ENCODE results near the gene ZBTB45. TPM values are rescaled to one million over a fixed set of nuclear protein-coding genes. Genes with fewer than 3 reads are reported as not detected.
"Not testable (repeated sequence)": the region's sequence is repeated elsewhere in the genome, so short reads cannot be mapped to it uniquely, and the experiment has no call there.

The ZBTB45 gene
- total RNA-seq, 2 experiments from 2014 or later: 15.8 to 17.4 TPM

DNA sequence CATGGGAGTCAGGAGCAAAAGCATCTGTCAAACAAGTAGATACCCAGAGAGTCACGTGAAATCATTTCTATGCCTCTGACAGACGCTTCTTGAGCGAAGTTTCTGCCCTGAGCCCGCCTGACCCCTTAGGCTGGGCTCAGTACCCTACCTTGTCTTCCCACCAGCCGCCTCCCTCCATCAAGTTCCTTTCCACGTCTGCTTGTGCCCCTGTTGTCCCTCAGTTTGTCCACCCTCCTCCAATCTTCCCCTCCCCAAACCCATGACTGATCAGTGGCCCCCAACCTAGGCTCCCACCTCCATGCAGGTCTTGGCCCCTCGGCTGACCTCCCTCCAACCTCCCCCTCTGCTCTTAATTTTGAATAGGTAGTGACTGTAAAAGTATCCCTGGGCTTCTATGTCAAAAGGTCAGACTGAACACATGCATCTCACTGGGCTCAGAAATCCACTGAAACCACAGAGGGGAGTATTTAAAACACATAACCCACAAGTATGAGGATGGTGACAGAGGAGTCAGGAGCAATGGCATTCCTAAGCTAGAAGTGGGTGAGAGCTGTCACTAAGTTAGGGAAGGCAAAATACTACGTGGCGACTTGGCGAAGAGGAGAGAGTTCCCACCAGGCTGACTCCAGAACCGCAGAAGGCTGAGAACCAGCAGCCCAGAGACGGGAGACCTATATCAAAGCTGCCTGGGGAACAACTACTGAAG is 45.2 kb downstream of the ZBTB45 start:
- ChIA-PET CTCF (interaction anchor here (1.2 to 2.1 kb wide), 2 partner anchors 15 to 45 kb away, joined by 3 to 7 read pairs; partner anchors contain the start of gene ZBTB45), POLR2A (interaction anchor here (1.1 kb wide), 1 partner anchor 14 kb away, joined by 4 read pairs; no protein-coding TSS in a partner anchor)
- Mint-ChIP-seq H3K36me3 (ENCODE audit: low read depth) (peaks cover 30% of the 10 kb centered on the region), H3K27ac (peak overlapping the region; percentile 99), H3K9me3 (no peaks in the 10 kb centered on the region), H3K27me3 (no peaks in the 10 kb centered on the region), H3K4me3 (peak overlapping the region; percentile 95), H3K4me1 (peaks cover 32% of the 10 kb centered on the region)
- no peak for DNase-seq

GRCh38 chr19:58473775-58474174 is 45.8 kb downstream of the ZBTB45 start:
- no peak for DNase-seq
- ChIA-PET CTCF (interaction anchor here (1.2 kb wide), 1 partner anchor 46 kb away, joined by 3 read pairs; the partner anchor contains the start of gene ZBTB45), POLR2A (no interaction called here)
- H3K36me3 Mint-ChIP-seq (ENCODE audit: low read depth): peaks cover 30% of the 10 kb centered on the region
- H3K27ac Mint-ChIP-seq: peak overlapping the region; percentile 11
- no peaks in the 10 kb centered on the region for H3K9me3 Mint-ChIP-seq
- no peaks in the 10 kb centered on the region for H3K27me3 Mint-ChIP-seq
- H3K4me1 Mint-ChIP-seq: peaks cover 34% of the 10 kb centered on the region
- H3K4me3 Mint-ChIP-seq: peak overlapping the region; percentile 95

DNA sequence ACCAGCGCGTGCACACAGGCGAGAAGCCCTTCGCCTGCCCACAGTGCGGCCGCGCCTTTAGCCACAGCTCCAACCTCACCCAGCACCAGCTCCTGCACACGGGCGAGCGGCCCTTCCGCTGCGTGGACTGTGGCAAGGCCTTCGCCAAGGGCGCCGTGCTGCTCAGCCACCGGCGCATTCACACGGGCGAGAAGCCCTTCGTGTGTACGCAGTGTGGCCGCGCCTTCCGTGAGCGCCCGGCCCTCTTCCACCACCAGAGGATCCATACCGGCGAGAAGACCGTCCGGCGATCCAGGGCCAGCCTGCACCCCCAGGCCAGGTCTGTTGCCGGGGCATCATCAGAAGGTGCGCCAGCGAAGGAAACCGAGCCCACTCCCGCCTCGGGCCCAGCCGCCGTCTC is 47.9 kb downstream of the ZBTB45 start:
- Mint-ChIP-seq H3K27ac (no peak overlapping the region), H3K9me3 (no peaks in the 10 kb centered on the region), H3K4me3 (no peak overlapping the region), H3K36me3 (ENCODE audit: low read depth) (peaks cover 27% of the 10 kb centered on the region), H3K4me1 (peaks cover 42% of the 10 kb centered on the region), H3K27me3 (no peaks in the 10 kb centered on the region)
- DNase-seq: no peak
- ChIA-PET CTCF (no interaction called here), POLR2A (no interaction called here)

- CTCF ChIA-PET, H3K4me3 Mint-ChIP-seq, H3K9me3 Mint-ChIP-seq, DNase-seq, H3K27me3 Mint-ChIP-seq, H3K27ac Mint-ChIP-seq, POLR2A ChIA-PET: not testable (repeated sequence)
- Mint-ChIP-seq H3K4me1 (peaks cover 42% of the 10 kb centered on the region), H3K36me3 (ENCODE audit: low read depth) (peaks cover 27% of the 10 kb centered on the region)
Measured at GRCh38 chr19:58470837-58471543, 48.6 kb downstream of the ZBTB45 start.

- Mint-ChIP-seq H3K27me3 (peaks cover 4% of the 10 kb centered on the region), H3K27ac (no peak overlapping the region), H3K4me3 (no peak overlapping the region), H3K4me1 (peaks cover 29% of the 10 kb centered on the region), H3K36me3 (ENCODE audit: low read depth) (peaks cover 27% of the 10 kb centered on the region), H3K9me3 (no peaks in the 10 kb centered on the region)
- CTCF ChIA-PET: interaction anchor here (0.7 to 1.0 kb wide), 2 partner anchors 45 to 50 kb away, joined by 3 read pairs; partner anchors contain the start of gene ZBTB45
- POLR2A ChIA-PET: interaction anchor here (0.9 kb wide), 1 partner anchor 16 kb away, joined by 3 read pairs; no protein-coding TSS in a partner anchor
- DNase-seq: no peak
Measured at GRCh38 chr19:58469241-58470013, 50.2 kb downstream of the ZBTB45 start.

DNA sequence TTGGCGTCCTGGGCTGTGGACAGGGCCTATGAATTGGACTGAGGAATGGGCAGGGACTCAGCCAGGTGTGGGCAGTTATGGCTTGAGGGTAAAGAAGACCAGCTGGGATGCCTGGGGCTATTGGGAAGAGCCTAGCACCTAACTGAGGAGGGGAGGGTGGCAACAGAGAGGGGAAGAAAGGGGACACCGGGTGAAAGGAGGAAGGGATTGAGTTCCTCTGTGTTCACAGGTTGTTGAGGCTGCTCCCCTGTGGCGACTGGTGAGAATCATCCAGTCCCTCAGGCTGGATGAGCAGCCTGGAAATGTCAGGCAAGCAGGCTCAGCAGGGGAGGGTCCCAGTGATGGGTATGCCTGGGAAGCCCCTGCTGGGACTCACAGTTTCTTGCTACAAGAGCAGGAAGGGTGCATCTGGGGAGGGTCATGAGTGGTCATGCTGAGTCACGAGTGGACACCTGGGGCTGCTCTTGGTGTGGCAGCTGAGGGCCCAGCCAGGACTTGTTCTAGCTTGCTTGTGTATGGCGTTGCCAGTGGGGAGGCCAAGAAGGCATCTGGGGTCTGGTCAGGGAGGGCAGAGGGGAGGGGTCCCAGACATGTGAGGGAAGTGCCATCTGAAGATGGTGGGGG is 51.3 kb downstream of the ZBTB45 start:
- ChIA-PET POLR2A (interaction anchor here (0.9 kb wide), 1 partner anchor 8 kb away, joined by 3 read pairs; the partner anchor contains the start of gene ZNF446), CTCF (no interaction called here)
- H3K36me3 Mint-ChIP-seq (ENCODE audit: low read depth): peaks cover 23% of the 10 kb centered on the region
- H3K27me3 Mint-ChIP-seq: peaks cover 4% of the 10 kb centered on the region
- no peaks in the 10 kb centered on the region for H3K9me3 Mint-ChIP-seq
- peak overlapping the region; percentile 80 for H3K4me3 Mint-ChIP-seq
- H3K27ac Mint-ChIP-seq: peak overlapping the region; percentile 32
- DNase-seq: no peak
- H3K4me1 Mint-ChIP-seq: peaks cover 22% of the 10 kb centered on the region

DNA sequence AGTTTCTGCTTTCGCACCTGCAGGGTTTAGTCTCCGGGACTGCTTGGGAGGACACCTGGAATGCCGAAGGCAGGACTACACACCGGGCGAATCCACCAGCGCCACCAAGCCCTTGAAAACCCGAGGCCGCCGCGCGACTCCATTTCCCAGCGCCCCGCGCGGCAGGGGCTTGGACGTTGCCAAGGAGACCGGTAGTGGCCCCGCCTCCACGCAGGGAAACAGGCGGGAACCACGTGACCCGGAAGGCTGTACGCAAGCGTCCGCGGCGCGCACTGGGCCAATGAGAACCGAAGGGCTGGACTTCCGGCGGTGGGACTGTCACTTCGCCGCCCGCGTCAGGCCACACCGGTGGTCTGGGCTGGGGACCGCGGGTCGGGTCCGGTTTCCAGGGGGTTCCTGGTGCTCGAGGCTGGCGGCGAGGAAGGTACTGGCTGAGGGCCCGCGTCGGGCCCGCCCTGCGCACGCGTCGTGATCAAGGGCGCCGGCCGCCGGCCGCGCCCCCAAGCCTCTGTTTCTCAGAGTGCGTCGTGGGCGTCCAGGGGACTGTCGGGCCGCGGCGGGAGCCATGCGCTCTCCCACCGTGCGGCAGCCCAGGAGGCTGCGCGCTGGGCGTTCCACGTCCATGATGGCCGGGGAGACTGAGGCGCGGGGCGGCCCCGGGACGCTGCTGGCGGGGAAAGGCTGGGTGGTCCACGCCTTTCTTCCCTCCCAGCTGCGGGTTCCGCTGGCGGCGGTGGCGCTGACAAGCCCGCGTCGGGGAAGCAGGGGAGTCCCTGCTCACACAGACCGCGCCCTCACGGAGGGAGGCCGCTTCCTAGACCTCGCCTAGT is 52.6 kb downstream of the ZBTB45 start, which contains the start of gene ZNF324:
TSS of gene ZNF324 (plus strand) at position 321 of the 830 bp plus-strand sequence. CDS start 2,106 bp downstream, outside the sequence.
- Mint-ChIP-seq H3K27me3 (peaks cover 4% of the 10 kb centered on the region), H3K4me3 (peak within 1 kb of the TSS; percentile 80), H3K9me3 (no peaks in the 10 kb centered on the region), H3K36me3 (ENCODE audit: low read depth) (peaks cover 12% of the 10 kb centered on the region), H3K4me1 (peaks cover 22% of the 10 kb centered on the region), H3K27ac (peak within 1 kb of the TSS; percentile 62)
- peak; percentile 98 for DNase-seq
- CTCF ChIA-PET: no interaction called here
- POLR2A ChIA-PET: interaction anchor here (0.7 to 0.9 kb wide), 2 partner anchors 9 to 16 kb away, joined by 3 to 4 read pairs; partner anchors contain the start of genes ZNF324B and ZNF446

DNA sequence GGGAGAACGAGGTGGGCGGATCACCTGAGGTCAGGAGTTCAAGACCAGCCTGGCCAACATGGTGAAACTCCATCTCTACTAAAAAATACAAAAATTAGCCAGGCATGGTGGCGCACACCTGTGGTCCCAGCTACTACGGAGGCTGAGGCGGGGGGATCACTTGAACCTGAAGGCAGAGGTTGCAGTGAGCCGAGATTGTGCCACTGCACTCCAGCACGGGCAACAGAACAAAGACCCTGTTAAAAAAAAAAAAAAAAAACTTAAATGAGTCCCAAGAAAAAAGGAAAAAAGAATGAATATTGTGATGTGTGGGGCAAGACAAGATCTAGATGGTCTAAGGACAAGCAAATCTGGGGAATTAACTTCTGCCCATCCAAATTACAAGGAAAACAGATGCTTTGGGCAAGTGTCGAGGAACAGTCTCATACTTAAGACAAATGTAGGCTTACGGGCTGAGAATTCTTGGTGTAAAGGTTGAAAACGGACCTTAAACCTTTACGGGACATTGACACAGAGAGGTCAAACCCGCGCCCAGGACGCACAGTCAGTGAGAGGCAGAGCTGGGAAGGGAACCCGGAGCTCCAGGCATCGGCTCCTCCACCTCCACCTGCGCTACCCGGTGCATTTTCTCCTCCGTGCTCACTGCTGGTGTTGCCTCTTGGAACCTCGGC is 53.4 kb downstream of the ZBTB45 start:
- POLR2A ChIA-PET: interaction anchor here (0.7 to 1.1 kb wide), 3 partner anchors 15 to 104 kb away, joined by 3 to 5 read pairs (median 4); partner anchors contain the start of genes ZNF324B and ZNF497
- no peak overlapping the region for H3K27ac Mint-ChIP-seq

More for the DNA sequence above, 53.4 kb downstream of the ZBTB45 start:
- no peak for DNase-seq
- Mint-ChIP-seq H3K4me1 (peaks cover 22% of the 10 kb centered on the region), H3K27me3 (peaks cover 4% of the 10 kb centered on the region), H3K36me3 (ENCODE audit: low read depth) (peaks cover 8% of the 10 kb centered on the region), H3K4me3 (peak overlapping the region; percentile 80), H3K9me3 (no peaks in the 10 kb centered on the region)
- CTCF ChIA-PET: no interaction called here

Other genes with a start within 250 kb of the ZBTB45 start
- 1 to 10 TPM; 4.5 TPM for gene ZNF8, start 240.9 kb downstream of the ZBTB45 start, total RNA-seq
- gene ERVK3-1, start 214.4 kb downstream of the ZBTB45 start, total RNA-seq: 10 to 100 TPM; 53.8 to 60.1 TPM
- 1 to 10 TPM; 5.4 to 5.7 TPM for gene ZSCAN22, start 192.8 kb downstream of the ZBTB45 start, total RNA-seq
- gene A1BG, start 166.3 kb downstream of the ZBTB45 start, total RNA-seq: 1 to 10 TPM; 8.5 to 9.9 TPM
- gene ZNF497, start 157.1 kb downstream of the ZBTB45 start, total RNA-seq: 1 to 10 TPM; 1.1 to 1.2 TPM
- 1 to 10 TPM; 1.7 TPM for gene ZNF837, start 138.8 kb downstream of the ZBTB45 start, total RNA-seq
- 100 to 1,000 TPM; 785 to 801 TPM for gene RPS5, start 132.5 kb downstream of the ZBTB45 start, total RNA-seq
- under 1 TPM in 1 of 2 experiments, not detected in 1; 0.45 TPM for gene RNF225, start 124.2 kb downstream of the ZBTB45 start, total RNA-seq
- gene ZNF584, start 111.2 kb downstream of the ZBTB45 start, total RNA-seq: 1 to 10 TPM; 5.2 to 5.5 TPM
- 1 to 10 TPM; 4.5 to 4.7 TPM for gene ZNF132, start 79.7 kb downstream of the ZBTB45 start, total RNA-seq
- gene ZNF324B, start 68.2 kb downstream of the ZBTB45 start, total RNA-seq: 10 to 100 TPM; 11.5 to 12.3 TPM
- 10 to 100 TPM; 10.8 to 12.1 TPM for gene ZNF324, start 52.7 kb downstream of the ZBTB45 start, total RNA-seq
- 1 to 10 TPM; 8.4 to 8.7 TPM for gene ZNF446, start 43.5 kb downstream of the ZBTB45 start, total RNA-seq
- 10 to 100 TPM; 16.8 to 17.1 TPM for gene SLC27A5, start 7.8 kb downstream of the ZBTB45 start, total RNA-seq
- 100 to 1,000 TPM; 345 TPM for gene TRIM28, start 24.3 kb upstream of the ZBTB45 start, total RNA-seq
- 100 to 1,000 TPM; 137 to 144 TPM for gene CHMP2A, start 35.3 kb upstream of the ZBTB45 start, total RNA-seq
- gene UBE2M, start 38.8 kb upstream of the ZBTB45 start, total RNA-seq: 10 to 100 TPM; 87.5 to 92.4 TPM
- 10 to 100 TPM; 21.6 to 22.9 TPM for gene MZF1, start 53.5 kb upstream of the ZBTB45 start, total RNA-seq

Data from activated CD4-positive, alpha-beta memory T cell treated with anti-CD3 and anti-CD28 coated beads, Interleukin-2, amount 10 ng/mL, durations not matched to agents 7 days and 5 days (primary cell).